ENCODE results near the gene HLA-DRA. TPM values are rescaled to one million over a fixed set of nuclear protein-coding genes. Genes with fewer than 3 reads are reported as not detected.

HLA-DRA gene
- total RNA-seq, 6 experiments from 2014 or later, result 21.2 to 235 (median 66.8) TPM

GRCh38 chr6:32436186-32436585, 3.5 kb upstream of the HLA-DRA start:
- Histone ChIP-seq H3K27me3 (no peaks in the 10 kb centered on the region), H3K27ac (no peak overlapping the region), H3K9me3 (no peaks in the 10 kb centered on the region), H3K4me3 (no peak overlapping the region), H3K36me3 (no peaks in the 10 kb centered on the region), H3K4me1 (no peaks in the 10 kb centered on the region)
- DNase-seq, result no peak
- WGBS (ENCODE audit: insufficient coverage, low coverage, low lambda C conversion rate, missing lambda C conversion rate), result 49% methylated on average over 4 of the region's 4 CpGs
- intact Hi-C loops (cut with DNase I), result no loop called here
- TF ChIP-seq POLR2A (IDR thresholded peaks at IDR 0.05), result no peak
- no peak for TF ChIP-seq CTCF (IDR thresholded peaks at IDR 0.05)
- ATAC-seq, result no peak

GRCh38 chr6:32436995-32437836, 2.5 kb upstream of the HLA-DRA start:
- ATAC-seq, result peak; percentile 52 to 71 (median 64)
- WGBS (ENCODE audit: insufficient coverage, low coverage, low lambda C conversion rate, missing lambda C conversion rate), result 37% methylated on average over 2 of the region's 2 CpGs

GRCh38 chr6:32439139-32439538, 548 bp upstream of the HLA-DRA start:
- H3K4me1 ChIP-seq, result no peaks in the 10 kb centered on the region
- WGBS (ENCODE audit: insufficient coverage, low coverage, low lambda C conversion rate, missing lambda C conversion rate), result 80% methylated on average over 1 of the region's 1 CpG
- no peak overlapping the region for H3K4me3 ChIP-seq
- no peak for ATAC-seq
- TF ChIP-seq POLR2A (IDR thresholded peaks at IDR 0.05), result no peak
- no peak for TF ChIP-seq CTCF (IDR thresholded peaks at IDR 0.05)
- intact Hi-C loops (cut with DNase I), result no loop called here
- H3K27ac ChIP-seq, result peak overlapping the region in 2 of 3 donors; percentile 3 to 49
- no peaks in the 10 kb centered on the region for H3K36me3 ChIP-seq
- DNase-seq, result no peak
- H3K9me3 ChIP-seq, result no peaks in the 10 kb centered on the region
- no peaks in the 10 kb centered on the region for H3K27me3 ChIP-seq

More at GRCh38 chr6:32436995-32437836, 2.5 kb upstream of the HLA-DRA start:
- Histone ChIP-seq H3K4me1 (no peaks in the 10 kb centered on the region), H3K9me3 (no peaks in the 10 kb centered on the region), H3K27ac (peak overlapping the region; percentile 32 to 53 (median 46)), H3K27me3 (no peaks in the 10 kb centered on the region), H3K4me3 (no peak overlapping the region), H3K36me3 (no peaks in the 10 kb centered on the region)
- TF ChIP-seq POLR2A (IDR thresholded peaks at IDR 0.05) (peak; percentile 14), CTCF (IDR thresholded peaks at IDR 0.05) (no peak)
- intact Hi-C loops (cut with DNase I), result no loop called here
- DNase-seq, result no peak

- H3K27me3 ChIP-seq, result no peaks in the 10 kb centered on the region
- H3K4me1 ChIP-seq, result no peaks in the 10 kb centered on the region
- no peak for TF ChIP-seq CTCF (IDR thresholded peaks at IDR 0.05)
- TF ChIP-seq POLR2A (IDR thresholded peaks at IDR 0.05), result no peak
- ATAC-seq (no peak), DNase-seq (no peak)
- H3K9me3 ChIP-seq, result no peaks in the 10 kb centered on the region
- H3K36me3 ChIP-seq, result no peaks in the 10 kb centered on the region
- no peak overlapping the region for H3K4me3 ChIP-seq
- 53% methylated on average over 7 of the region's 7 CpGs for WGBS (ENCODE audit: insufficient coverage, low coverage, low lambda C conversion rate, missing lambda C conversion rate)
- H3K27ac ChIP-seq, result no peak overlapping the region
- intact Hi-C loops (cut with DNase I), result no loop called here
Observed at GRCh38 chr6:32442243-32442667, 2.6 kb downstream of the HLA-DRA start.
